Ecto neural progenitor cell (in vitro differentiated cells): Measurements from ENCODE around the gene CSF2.
"Not testable (repeated sequence)": the region's sequence is repeated elsewhere in the genome, so short reads cannot be mapped to it uniquely, and the experiment has no call there.

Experiments used
- DNase-seq: peaks from one replicate; pipeline ENCODE4 v3.0.0-alpha.2; 2018; ENCODE audit warnings: low spot score

The CSF2 gene

GRCh38 chr5:132087176-132087575 lies 13.6 kb downstream of the CSF2 start:
- no peak for DNase-seq

- no peak for DNase-seq
Observed at GRCh38 chr5:132087661-132088060, 14.1 kb downstream of the CSF2 start.

GRCh38 chr5:132089363-132089762 lies 15.8 kb downstream of the CSF2 start:
- DNase-seq, result no peak

GRCh38 chr5:132090107-132090506 lies 16.5 kb downstream of the CSF2 start:
- DNase-seq, result no peak

- no peak for DNase-seq
Observed at GRCh38 chr5:132093271-132093670, 19.7 kb downstream of the CSF2 start.

GRCh38 chr5:132094393-132095076 lies 20.9 kb downstream of the CSF2 start:
- DNase-seq, result no peak

GRCh38 chr5:132095077-132095410 lies 21.5 kb downstream of the CSF2 start:
- DNase-seq, result no peak

GRCh38 chr5:132095424-132095972 lies 21.9 kb downstream of the CSF2 start:
- DNase-seq, result no peak

GRCh38 chr5:132096904-132097303 lies 23.3 kb downstream of the CSF2 start:
- no peak for DNase-seq

GRCh38 chr5:132098151-132098594 lies 24.6 kb downstream of the CSF2 start:
- DNase-seq, result no peak

GRCh38 chr5:132098621-132099020 lies 25.0 kb downstream of the CSF2 start:
- DNase-seq, result no peak

GRCh38 chr5:132099076-132099748 lies 25.6 kb downstream of the CSF2 start:
- no peak for DNase-seq

GRCh38 chr5:132099905-132100304 lies 26.3 kb downstream of the CSF2 start:
- no peak for DNase-seq

- no peak for DNase-seq
Observed at GRCh38 chr5:132100672-132101261, 27.2 kb downstream of the CSF2 start.

GRCh38 chr5:132101385-132101880 lies 27.8 kb downstream of the CSF2 start:
- no peak for DNase-seq

- no peak for DNase-seq
Observed at GRCh38 chr5:132102101-132102701, 28.6 kb downstream of the CSF2 start.

- no peak for DNase-seq
Observed at GRCh38 chr5:132102944-132103331, 29.3 kb downstream of the CSF2 start.

- DNase-seq, result no peak
Observed at GRCh38 chr5:132103332-132103951, 29.9 kb downstream of the CSF2 start.

GRCh38 chr5:132103969-132104391 lies 30.4 kb downstream of the CSF2 start:
- DNase-seq, result no peak

- DNase-seq, result no peak
Observed at GRCh38 chr5:132104556-132104955, 31.0 kb downstream of the CSF2 start.

GRCh38 chr5:132105688-132106087 lies 32.1 kb downstream of the CSF2 start:
- DNase-seq, result no peak

GRCh38 chr5:132108495-132108894 lies 34.9 kb downstream of the CSF2 start:
- DNase-seq, result not testable (repeated sequence)
